ENCODE results near the gene KLHL6.

- TF ChIP-seq POLR2A (IDR thresholded peaks at IDR 0.05), result no peak
- TF ChIP-seq CTCF (IDR thresholded peaks at IDR 0.05), result no peak
- no peak for TF ChIP-seq EP300 (IDR thresholded peaks at IDR 0.05)
Measured at GRCh38 chr3:183546625-183547024, 8.9 kb downstream of the KLHL6 start.

Measured in tibial nerve (tissue), 4 donors.